BE2C (cell line): Measurements from ENCODE around the gene PTGS1.

ENCODE experiments used
- DNase-seq: peaks from one replicate; pipeline ENCODE4 v3.0.0-alpha.2; 2020
- H3K27me3 ChIP-seq: fragments of 250-450 bp; sonication (Bioruptor Pico); 2 replicates; pipeline ENCODE4 v1.5.1; 2020; ENCODE audit warnings: mild to moderate bottlenecking
- H3K36me3 ChIP-seq: fragments of 250-450 bp; sonication (Bioruptor Pico); 2 replicates; pipeline ENCODE4 v1.5.1; 2020; ENCODE audit warnings: mild to moderate bottlenecking
- H3K4me1 ChIP-seq: fragments of 250-450 bp; sonication (Bioruptor Pico); 2 replicates; pipeline ENCODE4 v1.5.1; 2020
- H3K4me3 ChIP-seq: 2 replicates; pipeline ENCODE4 v1.5.1; 2011; ENCODE audit warnings: low read depth, low read length
- H3K9me3 ChIP-seq: fragments of 250-450 bp; sonication (Bioruptor Pico); 2 replicates; pipeline ENCODE4 v1.5.1; 2020
- CTCF ChIP-seq: IDR thresholded peaks from 2 replicates; pipeline ENCODE4 v1.5.1; 2012; ENCODE audit warnings: mild to moderate bottlenecking, low read depth, low read length

Gene PTGS1

DNA sequence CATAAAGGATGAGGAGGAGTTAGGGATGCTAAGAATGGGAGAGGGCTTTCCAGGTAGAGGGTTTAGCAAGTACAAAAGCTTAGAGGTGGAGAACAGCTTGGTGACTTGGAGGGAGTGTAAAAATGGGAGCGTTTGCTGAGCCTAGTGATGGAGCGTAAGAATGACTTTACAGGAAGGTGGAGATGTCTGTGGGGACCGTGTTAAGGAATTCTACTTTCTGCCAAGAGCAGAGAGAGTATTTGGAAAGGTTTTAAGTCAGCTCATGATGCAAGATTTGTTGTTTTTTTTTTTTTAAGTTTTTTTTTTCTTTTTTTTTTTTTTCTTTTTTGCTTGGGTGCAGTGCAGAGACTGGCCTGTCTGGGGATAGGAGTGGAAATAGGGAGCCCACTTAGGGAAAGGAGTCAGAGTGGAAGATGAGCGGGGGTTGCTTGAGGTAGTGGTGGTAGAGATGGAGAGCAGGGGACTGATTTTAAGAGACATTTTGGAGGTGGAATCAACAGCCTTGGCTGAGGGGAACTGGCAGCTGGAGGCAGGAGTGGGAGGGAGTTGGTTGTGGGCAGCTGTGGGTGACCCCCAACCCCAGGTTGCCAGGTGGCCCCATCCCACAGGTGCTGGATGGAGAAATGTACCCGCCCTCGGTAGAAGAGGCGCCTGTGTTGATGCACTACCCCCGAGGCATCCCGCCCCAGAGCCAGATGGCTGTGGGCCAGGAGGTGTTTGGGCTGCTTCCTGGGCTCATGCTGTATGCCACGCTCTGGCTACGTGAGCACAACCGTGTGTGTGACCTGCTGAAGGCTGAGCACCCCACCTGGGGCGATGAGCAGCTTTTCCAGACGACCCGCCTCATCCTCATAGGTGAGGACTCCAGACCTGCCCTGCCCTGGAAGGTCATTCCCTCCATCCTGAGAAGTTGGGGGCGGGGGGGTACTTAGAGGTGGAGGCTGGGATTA is 12.4 kb downstream of the PTGS1 start:
- H3K27me3 ChIP-seq = no peaks in the 10 kb centered on the region
- no peak overlapping the region for H3K4me3 ChIP-seq
- H3K4me1 ChIP-seq = no peaks in the 10 kb centered on the region
- TF ChIP-seq CTCF = no peak
- H3K9me3 ChIP-seq = no peaks in the 10 kb centered on the region
- no peaks in the 10 kb centered on the region for H3K36me3 ChIP-seq
- no peak for DNase-seq

DNA sequence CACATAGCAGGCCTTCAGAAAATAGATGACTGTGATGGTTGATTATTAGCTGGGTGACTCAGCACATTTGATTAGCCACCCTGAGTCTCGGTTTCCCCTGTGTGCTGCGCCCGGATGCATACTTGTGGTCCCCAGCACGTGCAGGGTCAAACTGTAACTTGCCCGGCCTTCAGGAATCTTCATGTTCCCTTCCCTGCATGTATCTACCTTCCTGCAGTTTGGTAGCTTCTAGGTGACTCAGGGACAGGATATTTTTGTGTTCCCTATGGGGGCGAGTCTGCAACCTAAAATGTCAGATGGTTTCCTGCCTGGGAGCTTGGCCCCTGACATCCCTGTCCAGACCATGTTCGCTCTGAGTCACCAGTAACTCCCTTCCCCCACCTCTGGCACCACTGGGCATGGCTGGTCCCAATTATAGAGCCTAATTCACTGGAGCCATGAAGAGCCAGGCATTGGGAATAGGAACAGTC is 13.2 kb downstream of the PTGS1 start:
- Histone ChIP-seq H3K4me3 (no peak overlapping the region), H3K4me1 (no peaks in the 10 kb centered on the region), H3K9me3 (no peaks in the 10 kb centered on the region), H3K36me3 (no peaks in the 10 kb centered on the region), H3K27me3 (no peaks in the 10 kb centered on the region)
- DNase-seq = no peak
- no peak for TF ChIP-seq CTCF

GRCh38 chr9:122386311-122386872 is 15.6 kb downstream of the PTGS1 start:
- Histone ChIP-seq H3K9me3 (no peaks in the 10 kb centered on the region), H3K4me1 (no peaks in the 10 kb centered on the region), H3K36me3 (no peaks in the 10 kb centered on the region), H3K27me3 (no peaks in the 10 kb centered on the region; the same call in 1 of the 2 replicates), H3K4me3 (no peak overlapping the region)
- no peak for DNase-seq
- TF ChIP-seq CTCF = no peak

DNA sequence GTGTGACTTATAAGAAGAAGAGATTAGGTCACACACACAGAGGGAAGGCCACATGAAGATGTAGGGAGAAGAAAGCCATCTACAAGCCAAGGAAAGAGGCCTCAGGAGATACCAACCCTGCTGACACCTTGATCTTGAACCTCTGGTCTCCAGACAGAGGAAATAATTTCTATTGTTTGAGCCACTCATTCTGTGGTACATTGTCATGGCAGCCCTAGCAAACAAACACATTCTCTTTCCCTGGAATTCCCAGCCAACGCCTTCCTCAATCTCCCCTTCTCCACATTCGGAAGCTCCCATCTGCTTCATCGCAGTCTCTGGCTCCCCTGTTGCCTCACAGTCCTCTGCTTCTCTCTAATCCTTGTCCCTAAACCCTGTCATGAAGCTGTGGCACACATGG is 16.7 kb downstream of the PTGS1 start:
- TF ChIP-seq CTCF = no peak

DNA sequence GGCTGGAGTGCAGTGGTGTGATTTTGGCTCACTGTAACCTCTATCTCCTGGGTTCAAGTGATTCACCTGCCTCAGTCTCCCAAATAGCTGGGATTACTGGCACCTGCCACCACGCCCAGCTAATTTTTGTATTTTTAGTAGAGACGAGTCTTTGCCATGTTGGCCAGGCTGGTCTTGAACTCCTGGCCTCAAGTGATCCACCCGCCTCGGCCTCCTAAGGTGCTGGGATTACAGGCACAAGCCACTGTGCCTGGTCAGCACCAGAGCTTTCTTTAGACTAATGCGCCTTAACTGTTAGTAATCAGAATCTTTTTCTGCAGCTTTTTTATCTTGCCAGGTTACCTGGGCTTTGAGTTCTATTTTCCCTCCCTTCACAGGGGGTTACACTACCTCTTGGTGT is 18.4 kb downstream of the PTGS1 start:
- Histone ChIP-seq H3K4me1 (no peaks in the 10 kb centered on the region), H3K4me3 (no peak overlapping the region), H3K9me3 (no peaks in the 10 kb centered on the region), H3K27me3 (no peaks in the 10 kb centered on the region; the same call in 1 of the 2 replicates), H3K36me3 (no peaks in the 10 kb centered on the region)
- DNase-seq = no peak
- TF ChIP-seq CTCF = no peak

More for the DNA sequence above, 16.7 kb downstream of the PTGS1 start:
- H3K27me3 ChIP-seq = no peaks in the 10 kb centered on the region; the same call in 1 of the 2 replicates
- no peak for DNase-seq
- H3K4me1 ChIP-seq = no peaks in the 10 kb centered on the region
- H3K36me3 ChIP-seq = no peaks in the 10 kb centered on the region
- no peaks in the 10 kb centered on the region for H3K9me3 ChIP-seq
- no peak overlapping the region for H3K4me3 ChIP-seq
